Aorta (tissue), 5 donors: ENCODE measurements around the gene MEPCE. TPM values are rescaled to one million over a fixed set of nuclear protein-coding genes. Genes with fewer than 3 reads are reported as not detected.
"Not testable (repeated sequence)": the region's sequence is repeated elsewhere in the genome, so short reads cannot be mapped to it uniquely, and the experiment has no call there.

Experiments
- ATAC-seq: fragments of 200-7000 bp; cut with Tn5 transposase; one replicate; pipeline ENCODE4 v1.9.1; 2022; ENCODE audit warnings: moderate library complexity; ENCODE audit not compliant: low FRiP score
- DNase-seq, 2 donors: peaks; one replicate each; pipeline ENCODE4 v3.0.0-alpha.2; 2020
- H3K27ac ChIP-seq, 2 donors: one replicate each; pipeline ENCODE4 v1.5.1; 2013; ENCODE audit warnings: low read length in 2 of 2, mild to moderate bottlenecking in 2 of 2, moderate library complexity in 2 of 2, control low read depth in 1 of 2, inconsistent platforms in 1 of 2, low read depth in 1 of 2
- H3K27me3 ChIP-seq, 2 donors: one replicate each; pipeline ENCODE4 v1.6.1; 2013; ENCODE audit warnings: control low read depth in 1 of 2, low read length in 1 of 2, mild to moderate bottlenecking in 1 of 2, moderate library complexity in 1 of 2; ENCODE audit not compliant: insufficient read depth in 2 of 2, control insufficient read depth in 1 of 2
- H3K36me3 ChIP-seq, 2 donors: one replicate each; pipeline ENCODE4 v1.6.1; 2013; ENCODE audit warnings: control low read depth in 1 of 2, low read length in 1 of 2, mild to moderate bottlenecking in 1 of 2; ENCODE audit not compliant: insufficient read depth in 2 of 2, control insufficient read depth in 1 of 2
- H3K4me1 ChIP-seq, 2 donors: one replicate each; pipeline ENCODE4 v1.6.1; 2013; ENCODE audit warnings: low read length in 2 of 2, control low read depth in 1 of 2, mild to moderate bottlenecking in 1 of 2, moderate library complexity in 1 of 2; ENCODE audit not compliant: insufficient read depth in 2 of 2, control insufficient read depth in 1 of 2
- H3K4me3 ChIP-seq, 2 donors: one replicate each; pipeline ENCODE4 v1.5.1; 2013; ENCODE audit warnings: low read length in 2 of 2, control low read depth in 1 of 2, mild to moderate bottlenecking in 1 of 2
- H3K9me3 ChIP-seq: one replicate; pipeline ENCODE4 v1.6.1; 2013; ENCODE audit warnings: mild to moderate bottlenecking, low read length; ENCODE audit not compliant: control insufficient read depth
- WGBS, 2 donors: extraction: QIAGEN DNeasy Blood & Tissue Kit; methylation state at CpG; one replicate each; pipeline ENCODE4 v1.1.7; 2013; 5-methylcytosine and 5-hydroxymethylcytosine counted together
- intact Hi-C, 2 donors: fragments of 100-400 bp; cut with DNase I; formaldehyde crosslinking; loops; one replicate each; pipeline versions ENCODE4 v1.14.2 to v1.15.0; 2022
- polyA plus RNA-seq, 2 donors: library from polyadenylated mRNA; stranded (reverse); fragments of 200-250 nt; gene quantifications; one replicate each; pipeline ENCODE4 v1.2.3, GENCODE V29; 2013
- total RNA-seq, 2 donors: library from RNA; stranded (reverse); fragmentation: NEBNext Ultra II Directional; extraction: Animal tissue kit (Norgen Biotek cat#: 25700); gene quantifications; one replicate each; pipeline ENCODE4 v1.2.1, GENCODE V29; 2021
- donor health status: healthy with polysubstance abuse.
- donor health status: Bipolar disorder and iron deficiency.
- donor health status: DM: no; HTN: no; CAD: no.
- donor health status: DM: no; HTN: no; CAD: no.
- donor health status: DM: yes; HTN: yes; CAD: no.

MEPCE gene
- total and polyA plus RNA-seq, 4 donors: 13.0 to 31.8 (median 26.7) TPM

- no peaks in the 10 kb centered on the region for H3K27me3 ChIP-seq
- DNase-seq (peak; percentile 68 to 82), ATAC-seq (peak; percentile 28)
- intact Hi-C loops: no loop called here
- peak overlapping the region; percentile 77 to 83 for H3K27ac ChIP-seq
- WGBS, 2 donors: 2 to 5% methylated on average over 35 to 81 of the region's 81 CpGs
- H3K4me1 ChIP-seq: no peaks in the 10 kb centered on the region
- H3K36me3 ChIP-seq: no peaks in the 10 kb centered on the region
- peak overlapping the region; percentile 77 to 95 for H3K4me3 ChIP-seq
- H3K9me3 ChIP-seq: no peaks in the 10 kb centered on the region
These were observed 6.0 kb downstream of the MEPCE start for GRCh38 chr7:100435401-100436304.

- intact Hi-C loops: no loop called here
- H3K9me3 ChIP-seq: no peaks in the 10 kb centered on the region
- no peak overlapping the region for H3K4me3 ChIP-seq
- H3K36me3 ChIP-seq: no peaks in the 10 kb centered on the region
- no peaks in the 10 kb centered on the region for H3K4me1 ChIP-seq
- no peaks in the 10 kb centered on the region for H3K27me3 ChIP-seq
- no peak overlapping the region for H3K27ac ChIP-seq
- WGBS, 2 donors: 90 to 91% methylated on average over 28 of the region's 28 CpGs
- no peak for ATAC-seq
- peak; percentile 55 to 73 for DNase-seq
These were observed 7.8 kb downstream of the MEPCE start for GRCh38 chr7:100437150-100438100.

DNA sequence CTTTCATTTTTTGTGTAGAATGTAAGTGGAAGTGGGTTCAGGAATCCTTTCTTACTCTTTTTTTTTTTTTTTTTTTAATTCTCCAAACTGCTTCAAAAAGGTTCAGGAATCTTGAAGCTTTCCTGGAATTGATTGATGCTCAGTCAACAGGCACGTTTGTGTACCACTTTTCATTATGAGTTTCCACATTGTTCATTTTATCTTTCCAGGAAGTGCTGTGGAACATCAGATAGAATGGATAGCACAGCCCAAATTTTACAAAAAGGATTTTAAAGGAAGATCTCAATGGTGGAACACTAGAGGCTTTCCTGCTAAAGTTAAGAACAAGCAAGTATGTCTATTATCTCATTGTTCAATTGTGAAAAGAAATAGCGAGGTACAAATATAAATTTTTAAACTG is 8.5 kb downstream of the MEPCE start:
- ATAC-seq (no peak), DNase-seq (no peak)
- H3K4me1 ChIP-seq: no peaks in the 10 kb centered on the region
- 54 to 56% methylated on average over 2 of the region's 2 CpGs for WGBS, 2 donors
- no peaks in the 10 kb centered on the region for H3K27me3 ChIP-seq
- no peak overlapping the region for H3K27ac ChIP-seq
- intact Hi-C loops: no loop called here
- H3K9me3 ChIP-seq: no peaks in the 10 kb centered on the region
- no peak overlapping the region for H3K4me3 ChIP-seq
- H3K36me3 ChIP-seq: no peaks in the 10 kb centered on the region

DNA sequence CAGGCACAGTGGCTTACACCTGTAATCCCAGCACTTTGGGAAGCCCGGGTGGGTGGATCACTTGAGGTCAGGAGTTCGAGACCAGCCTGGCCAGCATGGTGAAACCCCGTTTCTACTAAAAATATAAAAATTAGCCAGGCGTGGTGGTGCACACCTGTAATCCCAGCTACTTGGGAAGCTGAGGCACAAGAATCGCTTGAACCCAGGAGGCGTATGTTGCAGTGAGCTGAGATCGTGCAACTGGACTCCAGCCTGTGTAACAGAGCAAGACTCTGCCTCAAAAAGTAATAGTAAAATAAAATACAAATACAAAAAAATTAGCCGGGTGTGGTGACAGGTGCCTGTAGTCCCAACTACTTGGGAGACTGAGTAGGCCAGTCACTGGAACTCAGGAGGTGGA is 9.1 kb downstream of the MEPCE start:
- H3K9me3 ChIP-seq, H3K27ac ChIP-seq, H3K4me1 ChIP-seq, H3K4me3 ChIP-seq, H3K27me3 ChIP-seq, ATAC-seq, H3K36me3 ChIP-seq, intact Hi-C loops: not testable (repeated sequence)
- 95 to 98% methylated on average over 8 of the region's 8 CpGs for WGBS, 2 donors
- peak; percentile 15 to 18 for DNase-seq

DNA sequence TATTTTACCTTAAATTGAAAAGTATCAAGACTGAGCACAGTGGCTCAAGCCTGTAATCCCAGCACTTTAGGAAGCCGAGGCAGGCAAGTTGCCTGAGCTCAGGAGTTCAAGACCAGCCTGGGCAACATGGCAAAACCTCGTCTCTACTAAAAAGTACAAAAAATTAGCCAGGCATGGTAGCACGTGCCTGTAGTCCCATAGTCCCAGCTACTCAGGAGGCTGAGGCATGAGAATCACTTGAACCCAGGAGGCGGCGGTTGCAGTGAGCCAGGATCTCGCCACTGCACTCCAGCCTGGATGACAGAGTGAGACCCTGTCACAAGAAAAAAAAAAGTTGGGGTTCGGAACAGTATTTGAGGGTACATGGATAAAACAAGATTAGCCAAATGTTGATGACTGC is 9.6 kb downstream of the MEPCE start:
- ATAC-seq, H3K27me3 ChIP-seq, H3K9me3 ChIP-seq, H3K27ac ChIP-seq, intact Hi-C loops, H3K36me3 ChIP-seq, H3K4me3 ChIP-seq, H3K4me1 ChIP-seq: not testable (repeated sequence)
- WGBS, 2 donors: 83 to 85% methylated on average over 7 of the region's 7 CpGs
- DNase-seq: peak; percentile 14 to 23

- 91 to 94% methylated on average over 11 of the region's 11 CpGs for WGBS, 2 donors
- no peaks in the 10 kb centered on the region for H3K4me1 ChIP-seq
- intact Hi-C loops: no loop called here
- no peaks in the 10 kb centered on the region for H3K27me3 ChIP-seq
- ATAC-seq (no peak), DNase-seq (peak; percentile 23 to 51)
- H3K36me3 ChIP-seq: no peaks in the 10 kb centered on the region
- H3K4me3 ChIP-seq: no peak overlapping the region
- H3K9me3 ChIP-seq: no peaks in the 10 kb centered on the region
- no peak overlapping the region for H3K27ac ChIP-seq
These were observed 12.3 kb downstream of the MEPCE start for GRCh38 chr7:100441641-100442535.

DNA sequence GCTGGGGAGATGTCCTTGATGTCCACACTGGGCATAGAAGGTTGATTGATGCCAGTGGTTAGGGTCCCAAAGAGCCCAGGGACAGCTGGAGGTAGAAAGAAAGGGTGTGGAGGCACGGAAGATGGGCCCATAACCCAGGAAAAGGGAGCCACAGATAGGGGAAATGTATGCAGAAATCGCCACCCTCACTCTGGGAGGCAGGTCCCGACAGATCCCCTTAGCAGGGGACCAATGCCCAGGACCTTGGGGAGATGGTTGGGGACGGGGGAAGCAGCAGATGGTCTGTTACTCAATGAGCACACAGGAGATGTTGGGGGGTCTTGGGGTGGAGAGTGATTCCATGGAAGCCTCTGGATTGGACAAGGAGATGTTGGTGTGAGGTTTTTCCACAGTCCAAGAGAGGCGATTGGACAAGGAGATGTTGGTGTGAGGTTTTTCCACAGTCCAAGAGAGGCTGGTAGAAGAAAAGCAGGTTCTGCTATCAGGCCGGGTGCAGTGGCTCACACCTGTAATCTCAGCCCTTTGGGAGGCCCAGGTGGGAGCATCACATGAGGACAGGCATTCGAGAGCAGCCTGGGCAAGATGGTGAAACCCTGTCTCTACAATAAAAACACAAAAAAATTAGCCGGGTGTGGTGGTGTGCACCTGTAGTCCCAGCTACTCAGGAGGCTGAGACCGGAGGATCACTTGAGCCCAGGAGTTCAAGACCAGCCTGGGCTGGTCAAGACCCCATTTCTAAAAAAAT is 13.6 kb downstream of the MEPCE start:
- H3K4me3 ChIP-seq: no peak overlapping the region
- H3K27me3 ChIP-seq: no peaks in the 10 kb centered on the region
- peak; percentile 17 to 44 for DNase-seq
- ATAC-seq: no peak
- no peaks in the 10 kb centered on the region for H3K4me1 ChIP-seq
- WGBS, 2 donors: 92% methylated on average over 9 of the region's 9 CpGs
- H3K9me3 ChIP-seq: no peaks in the 10 kb centered on the region
- H3K36me3 ChIP-seq: no peaks in the 10 kb centered on the region
- intact Hi-C loops: no loop called here
- H3K27ac ChIP-seq: no peak overlapping the region
